Stimulated activated CD4-positive, alpha-beta T cell treated with anti-CD3 and anti-CD28 coated beads, TNF-alpha, amount 100 ng/mL, for 4 hours (primary cell): ENCODE measurements around the gene PLK1.
"Not testable (repeated sequence)": the region's sequence is repeated elsewhere in the genome, so short reads cannot be mapped to it uniquely, and the experiment has no call there.

Source experiments
- DNase-seq, 3 experiments: peaks; one replicate each; pipeline ENCODE4 v3.0.0-alpha.2; 2020; ENCODE audit warnings: low read depth in 3 of 3

The PLK1 gene

GRCh38 chr16:23678430-23679273 lies at the start of gene PLK1:
TSS of gene PLK1 (plus strand) at chr16:23678889. CDS start at chr16:23678933, 44 bp downstream.
- peak; percentile 31 to 49 (median 47) for DNase-seq

DNA sequence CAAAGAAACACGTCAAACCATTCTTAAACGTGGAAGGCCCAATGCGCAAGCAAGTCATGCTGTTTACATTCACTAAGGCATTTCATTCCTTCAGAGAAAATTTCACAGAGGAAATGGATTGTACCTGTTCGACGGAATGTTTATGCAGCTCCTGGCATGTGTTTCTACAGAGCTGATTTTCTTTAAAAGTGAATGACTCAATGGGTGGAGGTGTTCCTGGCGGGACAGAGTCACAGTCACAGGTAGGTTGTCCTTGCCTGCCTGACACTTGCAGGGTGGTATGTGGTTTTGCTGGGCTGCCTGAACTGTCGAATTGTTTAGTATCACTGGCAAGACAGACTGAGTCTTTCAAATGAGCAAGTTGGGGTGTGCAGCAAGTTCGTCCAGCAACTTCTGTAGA lies 49.2 kb upstream of the PLK1 start:
- DNase-seq = no peak

DNA sequence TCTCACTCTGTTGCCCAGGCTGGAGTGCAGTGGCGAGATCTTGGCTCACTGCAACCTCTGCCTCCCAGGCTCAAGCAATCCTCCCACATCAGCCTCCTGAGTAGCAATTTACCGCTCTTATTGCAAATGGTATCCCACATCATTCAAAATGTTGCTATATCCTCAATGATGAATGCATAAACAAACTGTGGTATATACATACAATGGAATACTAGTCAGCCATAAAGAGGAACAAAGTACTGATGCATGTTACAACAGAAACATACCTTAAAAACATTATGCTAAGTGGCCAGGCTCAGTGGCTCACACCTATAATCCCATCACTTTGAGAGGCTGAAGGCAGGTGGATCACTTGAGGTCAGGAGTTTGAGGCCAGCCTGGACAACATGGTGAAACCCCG lies 46.8 kb upstream of the PLK1 start:
- not testable (repeated sequence) for DNase-seq

DNA sequence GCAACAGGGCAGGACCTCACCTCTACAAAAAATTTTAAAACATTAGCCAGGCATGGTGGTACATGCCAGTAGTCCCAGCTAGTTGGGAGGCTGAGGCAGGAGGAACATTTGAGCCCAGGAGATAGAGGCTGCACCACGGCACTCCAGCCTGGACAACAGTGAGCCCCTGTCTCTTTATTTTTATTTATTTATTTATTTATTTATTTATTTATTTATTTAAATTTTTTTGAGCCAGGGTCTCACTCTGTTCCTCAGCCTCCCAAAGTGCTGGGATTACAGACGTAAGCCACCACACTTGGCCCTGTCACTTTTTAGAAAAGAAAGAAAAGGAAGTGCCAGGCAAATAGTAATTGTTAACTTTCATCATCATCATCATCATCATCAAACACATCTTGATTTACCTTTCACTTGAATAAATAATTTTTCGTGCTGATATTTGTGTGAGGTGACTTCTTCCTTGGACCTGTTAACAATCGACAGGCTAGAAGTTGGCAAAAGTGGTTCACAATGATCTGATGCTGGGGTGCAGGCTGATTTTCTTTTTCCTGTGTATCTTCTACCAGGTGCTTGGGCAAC lies 44.1 kb upstream of the PLK1 start:
- no peak for DNase-seq

DNA sequence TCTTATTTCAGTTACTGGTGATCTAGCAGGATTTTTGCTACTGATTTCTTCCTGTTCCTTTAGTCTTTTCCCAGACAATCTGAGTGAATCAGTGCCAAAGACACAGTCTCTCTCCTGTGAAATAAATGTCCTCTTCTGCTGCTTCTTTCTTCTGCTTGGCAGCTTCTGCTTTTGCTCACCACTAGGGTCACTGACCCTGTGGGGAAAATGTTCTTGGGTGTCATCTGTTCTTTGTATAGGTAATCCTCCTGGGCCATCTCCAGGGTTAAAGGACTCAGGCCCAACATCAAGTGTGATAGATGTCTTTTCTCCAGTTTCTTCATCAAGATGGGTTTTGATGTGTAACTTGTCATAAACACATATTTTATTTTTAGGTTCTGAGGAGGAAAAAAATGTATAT lies 42.7 kb upstream of the PLK1 start:
- DNase-seq = no peak

- DNase-seq = peak in 1 of 3 experiments; percentile 2
These were observed 38.1 kb upstream of the PLK1 start for GRCh38 chr16:23640615-23640930.

DNA sequence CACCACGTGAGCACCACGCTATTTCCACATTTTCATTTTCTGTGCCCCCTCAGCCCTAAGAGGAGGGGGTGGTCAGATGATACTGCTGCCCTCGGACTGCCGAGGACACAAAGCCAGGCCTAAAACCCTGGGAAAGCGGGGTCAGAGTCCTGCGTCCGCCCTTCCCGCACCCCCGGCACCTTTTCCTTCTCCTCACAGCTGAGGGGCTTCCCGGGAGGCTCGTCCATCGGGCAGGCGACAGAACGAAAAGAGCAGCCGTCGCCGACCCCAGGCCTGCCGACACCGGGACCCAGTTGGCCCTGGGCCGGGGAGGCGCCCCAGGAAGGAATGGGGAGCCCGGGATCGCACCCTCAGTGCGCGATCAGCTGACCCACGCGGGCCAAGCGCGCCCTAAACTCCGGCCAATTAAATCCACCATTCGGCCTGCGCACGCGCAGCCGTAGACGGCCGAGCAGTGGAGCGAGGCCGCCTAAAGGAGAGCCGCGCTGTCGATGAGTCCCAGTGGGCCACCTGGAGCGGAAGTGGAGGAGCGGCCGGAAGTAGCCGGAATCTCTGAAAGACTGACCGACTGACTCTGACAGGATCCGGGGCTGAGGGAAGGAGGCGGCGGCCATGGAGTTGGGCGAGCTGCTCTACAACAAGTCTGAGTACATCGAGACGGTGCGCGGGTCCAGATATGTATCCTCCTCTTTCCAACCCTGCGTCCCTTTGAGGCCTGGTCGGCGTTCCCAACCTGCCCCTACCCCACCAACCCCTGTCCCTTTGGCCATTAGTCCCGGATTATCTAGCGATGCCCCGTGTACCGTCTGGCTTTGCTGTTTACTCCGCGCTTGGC lies 37.5 kb upstream of the PLK1 start, which contains the start of the genes DCTN5 and PALB2:
Gene DCTN5, plus strand, starts transcription at position 536 of the 835 bp plus-strand sequence. Its CDS starts 77 bp downstream, at position 613.
Gene PALB2, minus strand, starts transcription at position 380 of the 835 bp plus-strand sequence. Its CDS starts 153 bp downstream, at position 227.
- peak; percentile 66 to 72 (median 70) for DNase-seq

DNA sequence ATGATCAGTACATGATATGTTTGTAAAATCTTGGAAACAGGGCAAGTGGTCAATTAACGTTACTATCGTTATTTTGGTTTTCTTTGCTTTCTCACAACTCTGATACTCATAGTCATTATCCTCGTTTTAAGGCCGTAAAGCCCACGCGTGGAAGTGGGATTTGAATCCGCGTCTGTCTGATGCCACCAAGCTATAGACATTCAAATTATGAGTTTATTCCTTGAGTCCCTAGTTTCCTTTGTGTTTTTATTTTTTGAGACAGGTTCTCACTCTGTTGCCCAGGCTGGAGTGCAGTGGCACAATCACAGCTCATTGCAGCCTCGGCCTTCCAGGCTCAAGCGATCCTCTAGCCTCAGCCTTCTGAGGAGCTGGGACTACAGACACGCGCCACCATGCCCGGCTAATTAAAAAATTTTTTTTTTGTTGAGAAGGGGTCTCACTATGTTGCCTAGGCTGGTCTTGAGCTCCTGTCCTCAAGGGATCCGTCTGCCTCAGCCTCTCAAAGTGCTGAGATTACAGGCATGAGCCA lies 36.4 kb upstream of the PLK1 start:
- no peak for DNase-seq

DNA sequence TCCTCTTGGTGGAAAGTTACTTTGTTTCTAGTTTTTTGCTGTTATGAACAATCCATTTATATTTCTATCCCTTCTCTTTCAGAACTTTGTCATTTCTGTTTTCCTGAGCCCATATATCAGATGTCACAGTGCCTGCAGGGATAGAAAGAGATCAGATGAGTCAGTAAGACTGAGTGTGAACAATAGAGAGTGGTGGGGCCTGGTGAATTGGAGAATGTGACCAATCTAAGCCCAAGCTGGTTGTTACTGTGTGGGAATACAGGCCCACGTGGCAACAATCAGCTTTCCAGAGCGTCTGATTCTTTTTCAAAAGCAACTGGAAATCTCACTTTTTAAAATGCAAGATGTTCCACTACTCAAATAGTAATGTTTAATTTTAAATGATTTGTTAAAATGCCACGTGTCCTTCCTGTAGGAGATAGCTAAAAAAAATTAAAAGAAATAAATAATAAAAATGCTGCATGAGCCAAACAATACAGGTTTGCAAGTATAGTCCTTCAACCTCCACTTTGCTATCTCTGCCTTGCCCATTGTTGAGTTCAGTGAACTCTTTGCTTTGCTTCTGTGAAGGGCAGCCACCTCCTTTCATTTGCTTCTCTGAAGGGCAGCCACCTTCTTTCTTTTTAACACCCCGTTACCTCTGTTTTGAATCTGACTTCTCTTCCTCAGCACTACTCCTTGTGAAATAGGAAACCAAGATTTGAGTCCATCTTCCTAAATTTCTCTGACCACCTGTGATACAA lies 27.8 kb upstream of the PLK1 start:
- DNase-seq = no peak

GRCh38 chr16:23651943-23652468 lies 26.7 kb upstream of the PLK1 start:
- DNase-seq = no peak

DNA sequence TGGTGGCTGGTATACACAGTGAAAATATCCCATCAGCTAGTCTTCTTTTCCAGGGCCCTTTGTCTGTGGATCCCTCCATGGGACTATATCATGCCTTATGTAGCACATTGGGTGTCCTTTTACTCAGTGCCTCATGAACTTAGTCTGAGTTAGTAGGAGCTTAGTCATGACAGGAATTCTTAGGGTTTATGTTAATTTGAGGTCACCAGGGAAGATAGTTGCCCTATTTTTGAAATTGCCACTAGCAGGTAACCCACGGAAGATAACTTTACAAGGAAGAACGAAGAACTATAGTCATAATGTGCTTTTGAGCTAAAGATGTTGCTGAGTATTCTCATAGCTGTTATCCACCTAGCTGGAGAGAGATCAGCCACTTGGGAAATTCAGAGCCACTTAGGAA lies 14.8 kb upstream of the PLK1 start:
- DNase-seq = no peak

- DNase-seq = no peak
These were observed 11.9 kb upstream of the PLK1 start for GRCh38 chr16:23666571-23667354.

- no peak for DNase-seq
These were observed 11.4 kb upstream of the PLK1 start for GRCh38 chr16:23667355-23667659.

DNA sequence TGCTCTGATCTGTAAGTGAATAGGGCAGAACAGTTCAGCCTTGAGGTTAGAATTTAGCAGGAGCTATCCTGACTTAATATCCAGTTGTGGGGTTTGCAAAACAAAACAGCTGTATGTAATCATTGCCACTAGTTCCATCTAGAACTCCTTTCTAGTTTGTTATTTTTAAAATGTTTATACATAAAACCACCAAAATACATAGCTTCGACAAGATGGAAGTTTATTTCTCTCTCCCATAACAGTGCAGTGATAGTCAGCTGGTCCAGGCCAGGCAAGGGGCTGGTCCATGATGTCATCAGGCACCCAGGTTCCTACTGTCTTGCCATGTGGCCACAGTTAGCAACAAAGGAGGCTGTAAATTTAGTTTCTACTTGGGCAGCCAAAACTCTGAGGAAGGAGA lies 10.5 kb upstream of the PLK1 start:
- no peak for DNase-seq

DNA sequence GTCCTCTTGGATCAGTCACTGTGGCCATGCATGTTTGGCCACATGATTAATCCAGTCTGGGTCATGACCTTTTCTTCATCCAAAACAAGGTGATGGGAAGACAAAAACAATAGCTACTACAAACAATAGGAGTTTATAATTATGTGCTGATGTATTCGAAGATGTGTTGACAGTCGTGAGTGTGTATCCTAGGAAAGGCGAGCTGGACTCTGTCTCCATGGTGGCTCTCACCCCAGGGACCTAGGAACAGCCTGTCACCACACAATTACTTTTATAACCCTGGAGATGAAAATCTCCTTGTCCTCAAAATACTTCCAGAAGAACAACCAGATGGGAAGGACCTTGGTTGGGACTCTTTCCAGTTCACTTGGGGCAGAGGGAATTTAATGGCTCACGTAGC lies 9.8 kb upstream of the PLK1 start:
- no peak for DNase-seq

GRCh38 chr16:23670137-23670776 lies 8.4 kb upstream of the PLK1 start:
- no peak for DNase-seq

DNA sequence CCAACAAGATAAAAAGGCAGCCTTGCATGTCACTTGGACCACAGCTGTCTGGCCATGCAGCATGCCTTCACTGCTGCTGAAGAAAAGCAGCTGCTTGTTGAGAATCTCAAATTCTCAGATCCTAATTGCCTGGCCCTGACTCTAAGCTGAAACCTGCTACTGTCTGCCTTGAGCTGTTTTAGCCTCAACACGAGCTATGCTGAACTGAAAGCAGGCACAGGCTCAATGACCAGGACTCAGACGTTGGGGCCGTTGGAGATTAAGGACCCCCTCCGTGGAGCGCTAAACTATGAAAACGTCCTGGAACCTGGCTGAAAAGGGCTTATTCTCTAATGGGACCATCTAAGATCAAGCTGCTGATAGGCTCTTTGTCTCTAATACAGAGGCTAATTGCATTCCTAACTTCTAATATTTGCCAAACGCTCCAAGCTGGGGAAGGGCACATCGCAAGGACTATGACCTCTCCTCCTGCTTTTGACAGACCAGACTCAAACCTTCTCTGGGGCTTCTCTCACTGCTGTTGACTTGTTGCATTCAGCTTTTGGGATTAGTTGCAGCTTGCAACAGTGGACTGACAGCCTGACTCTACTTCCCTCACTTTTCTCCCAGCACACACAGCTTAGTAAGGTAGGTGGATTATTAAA lies 4.6 kb upstream of the PLK1 start:
- no peak for DNase-seq

DNA sequence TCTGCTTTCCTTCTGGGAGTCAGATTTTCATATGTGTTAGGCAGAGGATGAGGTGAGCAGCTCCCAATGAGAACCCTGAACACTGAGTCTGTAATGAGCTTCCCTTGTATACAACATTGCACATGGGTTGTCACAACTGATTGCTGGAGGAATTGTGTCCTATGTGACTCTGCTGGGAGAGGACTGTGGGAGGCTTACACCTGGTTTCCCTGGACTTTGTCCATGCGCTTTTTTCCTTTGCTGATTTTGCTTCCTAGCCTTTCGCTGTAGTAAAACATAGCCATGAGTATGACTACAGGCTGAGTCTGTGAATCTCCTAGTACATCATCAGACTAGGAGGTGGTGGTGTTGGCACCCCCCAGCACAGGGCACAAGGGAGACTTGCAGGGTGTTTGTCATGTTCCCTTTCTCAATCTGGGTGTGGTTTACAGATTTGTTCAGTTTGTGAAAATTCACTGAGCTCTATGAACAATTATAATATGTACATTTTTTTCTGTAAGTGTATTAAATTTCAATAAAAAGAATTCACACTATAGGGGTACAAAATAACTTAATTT lies 1.7 kb upstream of the PLK1 start:
- no peak for DNase-seq

DNA sequence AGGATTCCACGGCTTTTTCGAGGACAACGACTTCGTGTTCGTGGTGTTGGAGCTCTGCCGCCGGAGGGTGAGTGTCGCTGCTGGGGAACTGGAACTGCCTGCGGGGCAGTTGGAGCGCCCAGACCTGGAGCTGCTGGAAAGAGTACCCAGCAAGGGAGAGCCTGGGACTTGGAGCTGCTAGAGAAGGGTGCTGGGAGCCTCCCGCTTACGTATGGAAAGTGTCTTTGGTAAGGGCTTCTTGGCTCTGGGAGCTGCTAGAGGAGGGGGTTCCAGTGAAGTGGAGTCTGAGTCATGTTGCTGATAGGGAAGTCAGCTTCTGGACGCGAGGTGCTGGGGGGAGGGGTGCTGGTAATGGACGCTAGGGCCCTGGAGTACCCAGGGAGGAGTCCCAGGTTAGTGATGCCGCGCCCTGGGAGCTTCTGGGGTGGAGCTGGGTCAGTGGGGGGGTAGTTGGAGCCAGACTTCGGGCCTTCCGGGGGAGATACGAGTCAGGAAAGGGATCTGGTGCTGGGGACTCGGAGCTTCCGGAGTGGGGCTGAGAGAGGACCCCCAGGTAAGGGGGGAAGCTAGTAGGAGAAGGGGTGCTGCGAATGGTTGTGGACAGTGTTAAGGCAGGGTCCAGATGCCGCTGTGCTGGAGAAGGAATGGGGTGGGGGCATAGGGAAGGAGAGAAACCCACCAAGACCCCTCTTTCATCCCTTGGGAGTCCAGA lies 741 bp downstream of the PLK1 start:
- no peak for DNase-seq
